GF-D8 (cell line): ENCODE results near the gene OBP2A.

Experiments
- DNase-seq: peaks from one replicate; lab custom pipeline; 2025; lab: John Stamatoyannopoulos, UW

Gene OBP2A

DNA sequence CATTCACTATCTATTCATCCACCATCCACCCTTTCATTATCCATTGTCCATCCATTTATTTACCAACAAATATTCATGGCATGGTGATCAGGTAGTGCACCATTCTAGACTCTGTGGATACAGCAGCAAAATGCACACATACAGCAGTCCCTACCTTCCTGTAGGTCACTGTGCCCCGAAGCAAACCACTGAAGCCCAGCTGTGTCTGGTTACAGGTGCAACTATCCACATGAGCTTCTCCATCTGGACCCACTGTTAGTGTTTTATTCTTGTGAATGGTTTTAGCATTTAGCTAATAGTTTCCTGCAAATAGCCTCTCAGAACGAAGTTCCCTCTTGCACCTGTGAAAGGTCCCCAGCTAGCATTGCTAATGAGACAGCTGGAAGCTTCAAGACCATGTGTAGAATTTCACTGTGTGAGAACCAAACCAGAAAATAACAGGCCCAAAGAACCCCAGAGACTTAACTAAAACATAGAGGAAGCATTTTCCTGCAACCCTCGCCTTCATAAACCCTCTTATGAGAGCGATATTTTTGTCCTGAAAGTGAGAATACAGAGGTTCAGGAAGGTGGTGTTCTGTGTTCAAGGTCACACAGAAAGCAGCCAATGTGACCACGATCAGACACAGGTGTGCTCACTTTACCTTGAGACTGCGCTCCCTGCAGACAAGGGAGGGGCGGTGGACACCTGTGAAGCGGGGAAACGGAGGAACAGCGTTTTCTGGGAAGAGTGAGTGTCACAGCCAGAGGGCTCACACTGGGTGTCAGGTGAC is 34.1 kb downstream of the OBP2A start:
- DNase-seq: no peak

DNA sequence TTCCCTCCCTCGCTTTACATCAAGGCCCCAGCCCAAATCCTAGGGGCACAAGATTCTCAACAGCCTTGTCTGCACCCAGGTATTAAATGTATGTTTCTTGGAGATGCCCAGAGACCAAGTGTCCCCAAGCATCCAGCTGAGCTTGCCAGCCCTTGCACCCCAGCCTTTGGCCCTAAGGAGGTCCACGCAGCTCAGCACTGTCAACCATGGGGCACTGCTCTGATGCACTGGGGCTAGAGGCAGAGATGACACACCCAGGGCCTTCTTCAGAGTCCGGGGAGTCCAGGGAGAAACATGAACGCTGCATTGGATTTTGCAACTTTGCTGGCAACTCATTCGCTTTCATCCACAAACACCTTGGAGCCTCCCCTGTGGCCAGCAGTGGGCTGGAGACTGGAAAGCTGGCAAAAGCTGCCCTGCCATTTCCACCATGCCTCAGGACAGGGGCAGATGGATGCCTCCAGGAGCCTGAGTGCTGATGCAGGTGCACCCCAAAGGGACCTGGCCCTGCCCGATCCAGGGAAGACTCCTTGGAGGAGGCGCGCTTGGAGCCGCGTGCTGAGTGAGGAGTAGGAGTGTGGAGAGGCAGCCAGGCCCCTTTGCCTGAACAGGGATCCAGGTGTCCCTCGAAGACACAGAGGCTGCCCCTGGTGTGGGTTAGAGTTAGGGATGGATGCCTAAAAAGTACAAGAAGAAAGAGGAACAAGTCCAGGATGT is 34.9 kb downstream of the OBP2A start:
- DNase-seq: no peak

DNA sequence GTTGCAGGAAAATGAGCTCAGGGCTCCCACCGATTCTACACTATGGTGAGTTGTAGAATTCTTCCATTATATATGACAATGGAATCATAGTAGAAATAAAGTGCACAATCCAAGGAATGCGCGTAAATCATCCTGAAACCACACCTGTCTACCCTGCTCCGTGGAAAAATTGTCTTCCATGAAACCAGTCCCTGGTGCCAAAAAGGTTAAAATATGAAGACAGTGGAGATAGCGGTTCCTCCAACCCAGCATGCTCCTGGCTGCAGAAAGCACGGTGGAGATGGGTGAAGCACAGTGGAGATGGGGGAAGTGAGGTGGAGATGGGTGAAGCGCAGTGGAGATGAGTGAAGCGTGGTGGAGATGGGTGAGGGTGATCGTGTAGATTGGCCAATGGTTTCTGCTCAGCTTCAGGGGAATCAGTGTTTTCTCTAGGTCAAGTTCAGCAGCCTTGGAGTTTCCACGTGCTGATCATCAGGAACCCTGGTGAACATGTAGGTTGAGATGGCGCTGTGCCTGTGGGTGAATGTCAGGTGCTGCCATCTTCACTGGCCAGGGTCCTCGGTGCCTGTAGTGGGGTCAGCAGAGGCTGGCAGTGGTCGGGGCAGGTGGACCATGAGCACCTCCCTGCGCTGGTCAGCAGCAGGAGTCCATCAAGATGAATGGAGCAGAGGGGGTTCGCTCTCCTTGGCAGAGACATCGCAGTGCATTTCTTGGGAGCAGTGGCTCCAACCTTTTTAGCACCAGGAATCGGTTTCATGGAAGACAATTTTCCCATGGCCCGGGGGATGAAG is 35.9 kb downstream of the OBP2A start:
- no peak for DNase-seq

DNA sequence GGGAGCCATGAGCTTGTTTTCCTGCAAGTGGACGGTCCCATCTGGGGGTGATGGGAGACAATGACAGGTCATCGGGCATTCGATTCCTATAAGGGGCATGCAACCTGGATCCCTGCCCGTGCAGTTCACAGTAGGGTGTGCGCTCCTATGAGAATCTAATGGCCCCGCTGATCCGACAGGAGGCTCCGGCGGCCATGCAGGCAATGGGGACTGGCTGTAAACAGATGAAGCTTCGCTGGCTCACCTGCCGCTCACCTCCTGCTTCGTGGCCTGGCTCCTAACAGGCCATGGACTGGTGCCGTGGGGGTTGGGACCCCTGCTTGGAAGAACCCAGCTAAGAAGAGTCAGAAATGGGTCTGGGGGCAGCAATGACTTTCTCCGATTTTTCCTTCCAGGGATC is 36.6 kb downstream of the OBP2A start:
- DNase-seq: no peak

DNA sequence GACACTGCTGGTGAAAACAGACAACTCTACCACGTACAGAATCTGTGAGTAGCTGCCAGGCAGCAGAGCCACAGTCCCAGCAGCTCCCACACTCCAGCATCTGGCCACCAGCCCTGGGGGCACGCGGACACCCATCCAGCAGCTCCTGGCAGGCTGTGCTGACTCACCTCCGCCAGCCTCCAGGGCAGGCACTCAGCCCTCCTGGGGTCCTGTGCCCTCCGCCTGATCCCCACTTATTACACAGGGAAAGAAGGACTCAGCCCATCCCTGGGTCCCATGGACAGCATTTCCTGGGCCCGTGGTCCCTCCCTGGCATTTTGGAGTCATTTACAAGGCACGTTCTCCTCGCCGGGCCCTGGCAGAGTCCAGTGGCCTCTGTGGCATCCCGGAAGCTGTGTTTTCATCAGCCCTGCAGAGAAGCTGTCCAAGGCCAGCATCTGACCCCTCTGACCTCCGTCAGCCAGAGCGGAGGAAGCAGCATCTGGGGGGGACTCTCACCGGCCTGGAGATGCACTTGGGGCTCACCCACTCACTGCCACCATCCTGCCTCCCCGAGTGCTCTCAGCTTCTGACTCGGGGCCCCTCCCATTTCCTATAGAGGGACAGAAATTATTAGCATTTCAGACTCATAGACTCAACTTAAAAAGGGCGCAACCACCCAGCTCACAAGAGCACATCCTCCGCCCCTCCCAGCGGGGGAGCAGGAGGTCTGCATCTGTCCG is 37.2 kb downstream of the OBP2A start:
- no peak for DNase-seq

DNA sequence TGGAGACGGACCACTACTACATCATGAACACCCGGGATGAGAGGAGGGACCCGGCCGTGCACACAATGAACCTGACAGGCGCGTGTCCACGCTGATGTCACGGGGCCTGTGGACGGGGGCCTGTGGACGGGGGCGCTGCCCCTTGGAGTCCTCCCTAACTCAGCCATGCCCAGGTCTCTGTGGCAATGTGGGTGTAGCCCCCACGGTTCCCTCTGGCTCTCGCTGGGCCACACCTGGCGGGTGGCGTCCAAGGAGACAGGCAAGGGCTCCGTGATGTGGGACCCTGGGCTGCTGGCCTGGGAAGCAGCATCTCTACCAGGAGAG is 37.7 kb downstream of the OBP2A start:
- no peak for DNase-seq

DNA sequence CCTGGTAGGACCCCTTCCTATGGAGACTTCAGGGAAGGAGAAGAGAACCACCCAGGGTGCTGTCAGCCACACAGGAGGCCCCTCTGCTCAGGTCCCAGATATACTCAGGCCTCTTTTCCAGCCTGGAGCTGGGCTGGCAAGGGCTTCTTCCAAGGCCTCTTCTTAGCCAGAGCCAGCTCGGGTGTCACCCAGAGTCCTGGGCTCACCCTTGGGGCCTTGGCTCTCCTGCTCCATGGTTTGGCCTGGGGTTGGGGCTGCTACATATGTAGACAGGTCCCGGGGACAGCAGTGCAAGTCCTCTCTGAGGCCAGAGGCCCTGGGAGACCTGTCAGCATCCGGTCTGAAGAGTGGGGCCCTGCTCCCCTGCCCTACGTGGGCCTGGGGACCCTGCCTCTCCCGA is 38.4 kb downstream of the OBP2A start:
- no peak for DNase-seq

DNA sequence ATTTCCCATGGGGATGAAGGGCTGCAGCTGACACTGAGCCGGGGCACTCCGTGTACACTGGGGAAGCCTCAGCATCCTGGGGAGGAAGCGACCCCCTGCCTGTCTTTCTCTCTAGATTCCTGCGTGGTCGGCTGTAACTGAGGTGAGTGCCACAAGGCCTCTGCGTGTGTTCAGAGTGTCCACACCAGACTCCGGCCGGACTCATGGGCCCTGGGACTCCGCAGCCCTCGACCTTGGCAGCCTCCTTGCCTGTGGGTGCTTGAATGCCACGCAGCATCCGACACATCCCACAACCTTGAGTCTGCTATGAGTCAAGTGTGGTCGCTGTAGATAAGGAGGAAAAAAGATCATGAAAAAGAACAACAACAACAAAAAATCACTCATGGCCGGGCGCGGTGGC is 39.0 kb downstream of the OBP2A start:
- DNase-seq: no peak

DNA sequence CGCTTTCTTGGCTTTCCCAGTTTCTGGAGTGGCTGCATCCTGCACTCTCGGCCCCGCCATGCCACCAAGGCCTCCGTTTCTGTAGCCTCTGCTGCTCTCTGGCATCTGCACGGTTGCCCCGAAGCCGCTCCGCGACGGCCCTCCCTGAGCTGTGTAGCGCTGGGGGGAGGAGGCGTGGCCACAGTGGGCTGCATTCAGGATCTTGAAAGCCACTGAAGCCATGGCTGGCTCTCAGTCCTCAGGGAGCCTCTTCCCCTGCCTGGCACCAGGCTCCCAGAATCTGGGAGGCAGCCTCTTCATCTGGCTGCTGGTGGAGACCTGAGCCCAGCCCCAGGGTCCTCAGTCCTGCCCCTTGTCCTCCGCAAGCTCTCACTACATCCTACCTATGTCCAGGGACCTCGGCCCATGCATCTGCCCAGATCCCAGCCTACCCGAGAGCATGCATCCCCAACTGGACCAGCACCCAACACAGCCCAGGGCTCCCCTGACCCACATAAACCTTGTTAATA is 40.7 kb downstream of the OBP2A start:
- no peak for DNase-seq

DNA sequence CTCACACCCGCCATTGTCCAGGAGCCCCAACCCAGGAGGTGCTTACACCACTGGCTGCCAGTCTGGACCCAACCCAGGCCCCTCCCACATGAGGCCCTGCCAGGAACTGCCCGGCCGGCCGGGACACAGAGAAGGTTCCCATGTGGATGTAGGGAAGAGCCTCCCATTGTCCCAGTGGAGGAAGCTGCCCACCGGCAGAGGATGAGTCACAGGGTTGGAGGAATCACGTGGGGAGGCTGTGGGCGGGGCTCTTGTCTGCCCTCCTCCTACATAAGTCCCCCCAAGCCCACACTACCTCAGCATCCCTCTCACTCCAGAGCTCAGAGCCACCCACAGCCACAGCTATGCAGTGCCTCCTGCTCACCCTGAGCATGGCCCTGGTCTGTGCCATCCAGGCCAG is 41.7 kb downstream of the OBP2A start:
- no peak for DNase-seq

DNA sequence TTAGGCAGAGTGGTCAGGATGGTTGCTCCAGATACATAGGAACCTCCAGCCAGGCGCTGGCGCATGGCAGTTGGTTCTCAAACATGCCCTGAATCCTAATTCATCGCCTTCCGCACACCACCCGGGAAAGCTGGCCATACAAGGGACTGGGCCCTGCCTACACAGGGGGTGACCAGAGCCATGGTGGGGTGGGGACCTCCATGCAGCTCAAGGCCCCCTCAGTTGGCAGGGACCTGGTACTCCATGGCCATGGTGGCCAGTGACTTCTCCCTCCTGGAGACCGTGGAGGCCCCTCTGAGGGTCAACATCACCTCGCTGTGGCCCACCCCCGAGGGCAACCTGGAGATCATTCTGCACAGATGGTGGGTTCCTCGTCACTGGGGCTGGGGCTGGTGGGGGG is 42.4 kb downstream of the OBP2A start:
- no peak for DNase-seq

DNA sequence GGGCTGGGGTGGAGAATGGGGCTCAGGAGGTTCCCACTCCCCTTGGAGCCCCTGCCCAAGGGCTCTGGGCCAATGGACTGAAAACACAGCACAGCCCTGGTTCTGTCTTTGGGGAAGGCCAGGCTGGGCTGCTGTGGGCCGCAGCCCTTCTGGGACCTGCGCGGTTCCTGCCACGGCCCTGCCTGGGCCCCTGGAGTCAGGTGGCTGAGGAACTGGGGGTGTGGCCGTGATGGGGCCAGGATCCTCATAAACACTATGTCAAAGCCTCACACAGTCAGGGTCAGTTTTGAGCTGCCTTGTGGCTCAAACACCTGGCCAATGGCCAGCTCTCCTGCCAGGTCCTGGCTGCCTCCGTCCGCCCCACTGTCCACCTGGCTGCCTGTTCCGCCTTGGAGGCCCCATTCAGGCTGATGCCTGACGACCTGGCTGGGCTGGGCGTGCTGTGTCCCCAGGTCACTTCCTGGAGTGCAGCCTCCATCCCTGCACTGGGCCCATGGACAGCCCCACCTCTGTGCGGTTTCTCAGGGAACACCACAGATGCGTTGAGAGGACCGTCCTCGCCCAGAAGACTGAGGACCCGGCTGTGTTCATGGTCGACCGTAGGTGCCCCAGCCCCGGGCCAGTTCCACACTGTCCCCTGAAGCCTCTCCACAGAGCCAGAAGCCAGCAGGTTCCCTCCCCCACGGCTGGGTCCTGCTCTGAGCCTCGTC is 43.1 kb downstream of the OBP2A start:
- no peak for DNase-seq

DNA sequence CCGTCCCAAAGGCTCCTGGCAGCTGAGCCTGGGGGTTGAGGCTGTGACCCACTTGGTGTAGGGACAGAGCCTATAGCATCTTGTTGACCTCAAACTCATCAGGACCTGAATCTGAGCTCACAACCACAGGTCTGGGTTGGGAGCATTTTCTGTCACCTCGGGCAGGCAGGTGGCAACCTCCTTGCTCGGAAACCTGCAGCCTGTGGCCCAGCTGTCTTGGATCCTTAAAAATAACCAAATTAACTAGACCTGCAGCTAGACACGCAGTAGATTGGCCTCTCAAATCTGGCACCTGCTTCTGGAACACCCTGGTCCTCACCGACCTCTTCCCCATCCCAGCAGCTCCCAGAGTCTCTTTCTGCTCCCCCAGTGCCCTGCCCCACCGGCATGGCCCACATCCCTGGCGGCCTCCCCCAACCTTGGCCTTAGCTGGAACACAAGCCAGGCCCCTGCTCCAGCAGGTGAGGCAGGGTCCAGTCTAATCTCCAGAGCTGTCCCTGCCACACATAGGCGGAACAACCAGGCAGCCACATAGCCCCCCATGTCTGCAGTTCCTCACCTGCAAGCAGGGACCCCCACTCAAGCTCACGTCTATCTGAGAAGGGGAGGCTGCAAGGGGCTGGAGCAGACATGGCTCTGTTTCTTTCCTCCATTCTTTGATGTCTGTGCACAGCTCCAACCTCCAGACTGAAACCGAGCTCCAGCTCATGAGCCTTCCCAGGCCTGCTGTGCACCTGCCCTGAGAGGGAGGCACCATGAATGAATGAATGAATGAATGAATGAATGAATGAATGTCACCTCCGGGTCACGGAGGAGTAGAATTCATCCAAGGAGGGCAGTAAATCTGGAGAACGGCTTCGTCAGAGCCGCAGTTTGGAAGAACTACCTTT is 43.9 kb downstream of the OBP2A start:
- DNase-seq: no peak

DNA sequence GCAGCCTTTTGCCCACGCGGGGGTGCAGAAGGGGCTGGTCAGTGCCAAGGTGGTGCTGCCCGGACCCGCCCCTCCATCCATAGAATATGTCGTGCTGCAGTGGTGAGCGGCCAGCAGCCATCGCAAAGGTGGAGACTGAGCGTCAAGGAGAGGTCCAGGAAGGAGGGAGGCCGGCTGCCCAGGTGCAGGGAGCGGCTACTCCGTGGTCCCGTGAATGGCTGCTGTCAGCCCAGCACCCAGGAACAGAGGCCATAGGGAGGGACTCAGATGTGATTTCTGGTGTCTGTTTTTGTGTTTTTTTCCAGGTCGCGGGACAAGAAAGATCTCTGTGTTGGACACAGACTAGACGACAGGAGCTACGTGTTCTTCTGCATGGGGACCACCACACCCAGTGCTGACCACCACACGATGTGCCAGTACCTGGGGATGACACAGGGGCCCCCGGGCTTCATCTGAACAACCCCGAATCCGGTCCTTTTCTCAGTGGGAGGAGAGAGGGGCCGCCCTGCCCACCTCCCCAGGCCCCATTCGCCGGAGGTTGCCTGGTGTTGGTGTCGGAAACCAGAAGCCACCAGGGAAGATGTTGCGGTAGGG is 44.7 kb downstream of the OBP2A start:
- DNase-seq: no peak

DNA sequence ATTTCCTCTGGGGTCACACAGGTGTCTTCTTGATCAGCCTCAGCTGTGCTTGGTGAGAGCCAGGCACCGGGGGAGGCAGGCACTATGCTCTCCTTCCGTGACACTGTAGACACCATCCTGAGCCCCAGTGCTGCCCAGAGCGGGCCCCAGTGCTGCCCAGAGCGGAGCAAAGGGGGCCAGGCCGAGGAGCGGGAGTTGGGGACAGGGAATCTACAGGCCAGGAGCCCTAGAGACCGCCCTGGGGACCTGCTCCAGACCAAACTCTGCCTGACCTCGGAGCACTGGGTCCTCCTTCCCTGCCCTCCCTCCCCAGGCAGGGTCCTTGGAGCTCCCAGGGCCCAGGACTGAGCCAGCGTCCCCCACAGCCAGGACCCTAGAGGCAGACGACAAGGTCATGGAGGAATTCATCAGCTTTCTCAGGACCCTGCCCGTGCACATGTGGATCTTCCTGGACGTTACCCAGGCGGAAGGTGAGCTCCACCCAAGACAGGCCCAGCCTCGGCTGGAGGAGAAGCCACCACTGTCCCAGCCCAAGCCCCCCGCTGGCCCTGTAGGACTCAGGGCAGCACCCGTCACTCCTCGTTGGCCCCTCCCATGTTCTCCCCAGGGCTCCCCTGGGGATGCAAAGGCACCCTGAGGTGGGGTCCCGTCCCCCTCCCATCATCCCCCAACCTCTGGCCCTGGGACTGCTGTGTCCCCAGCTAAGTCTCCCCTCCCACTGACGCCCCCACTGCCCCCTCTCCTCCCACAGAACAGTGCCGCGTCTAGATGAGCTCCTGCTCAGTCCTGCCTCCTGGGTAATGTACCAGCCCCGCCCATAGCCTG is 45.8 kb downstream of the OBP2A start:
- no peak for DNase-seq

DNA sequence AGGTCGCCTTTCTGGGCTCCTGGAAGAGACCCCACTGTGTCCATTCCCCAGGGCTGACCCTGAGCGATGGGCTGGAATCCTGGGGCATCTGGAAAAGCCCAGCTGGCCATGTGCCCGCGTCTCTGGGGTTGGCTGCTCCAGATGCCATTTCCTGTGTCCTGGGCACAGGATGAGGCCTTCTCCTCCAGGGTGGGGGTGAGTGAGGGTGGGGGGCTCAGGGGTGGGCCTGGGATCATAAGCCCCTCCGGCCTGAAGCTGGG is 46.3 kb downstream of the OBP2A start:
- DNase-seq: no peak

DNA sequence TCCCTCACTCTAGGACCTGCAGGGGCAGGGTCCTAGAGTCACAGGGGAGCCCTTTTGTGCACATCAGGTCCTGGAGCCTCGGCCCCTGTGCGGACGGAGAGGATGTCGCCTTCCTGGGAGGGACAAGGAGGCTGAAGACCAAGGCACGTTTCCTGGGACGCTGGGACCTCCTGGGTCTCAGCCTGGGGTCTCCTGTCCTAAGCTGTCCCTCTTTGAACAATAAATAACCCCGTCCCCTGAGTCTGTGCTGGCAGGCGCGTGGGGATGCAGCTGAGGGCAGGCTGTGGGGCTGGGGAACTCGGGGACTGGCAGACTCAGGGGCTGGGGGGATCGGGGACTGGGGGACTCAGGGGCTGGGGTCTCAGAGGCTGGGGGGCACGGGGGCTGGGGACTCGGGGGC is 46.7 kb downstream of the OBP2A start:
- no peak for DNase-seq

DNA sequence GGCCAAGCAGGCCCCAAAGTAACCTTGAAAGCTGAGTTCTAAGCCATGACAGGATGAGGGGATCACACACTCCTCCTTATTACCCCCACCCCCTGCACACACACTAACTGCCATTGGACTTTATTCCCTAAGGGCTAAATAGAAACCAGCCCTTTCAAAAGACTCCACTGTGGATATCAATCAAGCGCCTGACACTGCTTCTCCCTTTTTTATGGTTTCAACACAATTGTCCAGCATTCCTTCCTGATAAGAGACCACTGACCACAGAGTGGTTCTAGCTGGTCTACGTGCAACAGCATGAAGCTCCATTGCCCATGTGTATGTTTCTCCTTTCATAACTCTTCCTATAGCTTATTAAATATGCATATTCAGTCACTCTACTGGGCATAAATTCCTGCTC is 50.3 kb downstream of the OBP2A start:
- no peak for DNase-seq
